Occipital lobe (tissue), 2 donors: ENCODE results near the gene AKNA. TPM values are rescaled to one million over a fixed set of nuclear protein-coding genes. Genes with fewer than 3 reads are reported as not detected.

ENCODE experiments used
- DNase-seq: peaks from one replicate; lab custom pipeline; 2025; lab: John Stamatoyannopoulos, UW
- total RNA-seq: library from RNA; depleted of rRNA; stranded (reverse); fragments of >200 nt; gene quantifications from one replicate; pipeline ENCODE4 v1.2.3, GENCODE V29; 2014

The AKNA gene
- total RNA-seq, 1 donor from 2014 or later = 3.3 TPM

GRCh38 chr9:114287763-114288192 lies 100.0 kb downstream of the AKNA start:
- DNase-seq = no peak

GRCh38 chr9:114287001-114287762 lies 100.6 kb downstream of the AKNA start:
- DNase-seq = no peak

- no peak for DNase-seq
These were observed 101.6 kb downstream of the AKNA start for GRCh38 chr9:114286146-114286679.

GRCh38 chr9:114285166-114285867 lies 102.5 kb downstream of the AKNA start:
- no peak for DNase-seq

- no peak for DNase-seq
These were observed 103.3 kb downstream of the AKNA start for GRCh38 chr9:114284316-114285060.

Other genes starting within 250 kb of the AKNA start
- 1.4 TPM for gene COL27A1, start 232.4 kb downstream of the AKNA start, total RNA-seq
- gene ORM1, start 64.9 kb downstream of the AKNA start, total RNA-seq = not detected
- gene ORM2, start 58.1 kb downstream of the AKNA start, total RNA-seq = not detected
- 0.94 TPM for gene WHRN, start 117.5 kb upstream of the AKNA start, total RNA-seq
- gene ATP6V1G1, start 199.8 kb upstream of the AKNA start, total RNA-seq = 80.3 TPM
- 24.3 TPM for gene TMEM268, start 223.3 kb upstream of the AKNA start, total RNA-seq